ENCODE data around the gene IFITM1. TPM values are rescaled to one million over a fixed set of nuclear protein-coding genes. Genes with fewer than 3 reads are reported as not detected.
"Not testable (repeated sequence)": the region's sequence is repeated elsewhere in the genome, so short reads cannot be mapped to it uniquely, and the experiment has no call there.

IFITM1 gene
- polyA plus RNA-seq, 1 donor: 30.5 TPM

DNA sequence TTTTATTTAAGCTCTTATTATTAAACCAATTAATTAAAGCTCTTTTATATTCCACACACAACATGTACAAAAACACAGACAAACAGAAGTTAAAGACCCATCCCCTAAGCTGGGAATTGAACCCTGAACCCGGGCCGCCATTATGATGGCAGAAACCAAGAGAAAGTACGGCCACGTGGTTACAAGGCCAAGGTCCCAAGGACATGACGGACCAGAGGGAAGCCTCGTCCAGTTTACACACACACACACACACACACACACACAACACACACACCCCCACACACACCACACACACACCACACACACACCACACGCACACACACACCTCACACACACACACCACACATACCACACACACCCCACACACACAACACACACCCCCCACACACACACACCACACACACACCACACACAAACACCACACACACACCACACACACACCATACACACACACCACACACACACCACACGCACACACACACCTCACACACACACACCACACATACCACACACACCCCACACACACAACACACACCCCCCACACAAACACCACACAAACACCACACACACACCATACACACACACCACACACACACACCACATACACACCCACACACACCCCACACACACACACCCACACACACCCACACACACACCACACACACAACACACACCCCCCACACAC is 35.6 kb downstream of the IFITM1 start:
- not testable (repeated sequence) for DNase-seq

DNA sequence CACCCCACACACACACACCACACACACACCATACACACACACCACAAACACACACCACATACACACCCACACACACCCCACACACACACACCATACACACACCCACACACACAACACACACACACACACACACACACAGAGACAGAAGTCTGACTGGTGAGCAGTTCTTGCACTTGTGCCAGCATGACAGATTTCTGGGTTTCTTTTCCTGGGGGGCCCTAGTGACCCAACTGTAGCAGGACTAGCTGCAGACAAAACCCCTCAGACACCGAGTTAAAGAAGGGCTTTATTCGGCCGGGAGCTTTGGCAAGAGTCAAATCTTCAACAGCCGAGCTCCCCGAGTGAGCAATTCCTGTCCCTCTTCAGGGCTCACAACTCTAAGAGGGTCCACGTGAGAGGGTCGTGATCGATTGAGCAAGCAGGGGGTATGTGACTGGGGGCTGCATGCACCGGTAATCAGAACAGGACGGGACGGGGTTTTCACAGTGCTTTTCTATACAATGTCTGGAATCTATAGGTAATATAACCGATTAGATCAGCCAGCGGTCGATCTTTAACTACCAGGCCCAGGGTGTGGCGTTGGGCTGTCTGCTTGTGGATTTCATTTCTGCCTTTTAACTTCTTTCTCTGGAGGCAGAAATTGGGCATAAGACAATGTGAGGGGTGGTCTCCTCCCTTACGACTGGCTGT is 36.3 kb downstream of the IFITM1 start:
- DNase-seq: not testable (repeated sequence)

DNA sequence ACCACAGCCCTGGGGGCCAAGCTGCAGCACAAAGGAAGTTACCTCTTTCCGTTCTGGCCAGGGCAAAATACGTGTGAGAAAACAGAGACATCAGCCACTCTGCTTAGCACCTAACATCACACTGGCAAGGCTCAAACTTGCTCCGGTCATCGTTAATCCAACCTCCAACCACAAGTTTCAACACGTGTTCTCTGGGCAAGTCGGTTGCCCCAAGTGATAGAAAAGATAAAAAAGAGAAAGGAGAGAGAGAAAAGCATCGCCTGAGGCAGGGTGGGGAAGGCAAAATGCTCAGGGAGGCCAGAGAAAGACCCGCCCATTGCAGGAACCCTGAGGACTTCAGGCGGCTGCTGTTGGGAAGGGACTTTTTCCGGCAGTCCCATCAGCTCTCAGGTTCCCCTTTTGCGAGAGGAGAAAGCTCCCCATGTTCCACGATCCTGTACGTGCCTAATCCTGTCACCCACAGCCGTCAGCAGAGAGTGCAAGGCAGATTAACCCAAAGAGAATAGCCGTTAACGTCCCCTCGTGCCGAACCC is 36.9 kb downstream of the IFITM1 start:
- DNase-seq: no peak

DNA sequence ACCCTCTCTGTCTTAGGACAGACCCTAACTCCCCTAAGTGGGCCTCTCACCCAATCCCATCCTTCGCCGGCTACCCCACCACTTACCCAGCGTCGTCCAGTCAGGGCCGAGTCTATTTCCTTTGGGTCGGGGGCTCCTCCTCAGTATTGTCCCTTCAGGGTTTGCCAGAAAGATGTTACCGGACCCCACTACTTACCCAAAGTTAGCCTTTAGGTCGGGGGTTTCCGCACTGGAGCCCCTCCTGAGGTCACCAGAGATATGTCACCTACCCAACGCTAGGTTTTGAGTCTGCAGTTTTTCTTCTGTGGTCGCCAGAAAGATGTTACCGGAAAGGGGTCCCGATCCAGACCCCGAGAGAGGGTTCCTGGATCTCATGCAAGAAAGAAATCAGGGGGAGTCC is 37.6 kb downstream of the IFITM1 start:
- DNase-seq: no peak

DNA sequence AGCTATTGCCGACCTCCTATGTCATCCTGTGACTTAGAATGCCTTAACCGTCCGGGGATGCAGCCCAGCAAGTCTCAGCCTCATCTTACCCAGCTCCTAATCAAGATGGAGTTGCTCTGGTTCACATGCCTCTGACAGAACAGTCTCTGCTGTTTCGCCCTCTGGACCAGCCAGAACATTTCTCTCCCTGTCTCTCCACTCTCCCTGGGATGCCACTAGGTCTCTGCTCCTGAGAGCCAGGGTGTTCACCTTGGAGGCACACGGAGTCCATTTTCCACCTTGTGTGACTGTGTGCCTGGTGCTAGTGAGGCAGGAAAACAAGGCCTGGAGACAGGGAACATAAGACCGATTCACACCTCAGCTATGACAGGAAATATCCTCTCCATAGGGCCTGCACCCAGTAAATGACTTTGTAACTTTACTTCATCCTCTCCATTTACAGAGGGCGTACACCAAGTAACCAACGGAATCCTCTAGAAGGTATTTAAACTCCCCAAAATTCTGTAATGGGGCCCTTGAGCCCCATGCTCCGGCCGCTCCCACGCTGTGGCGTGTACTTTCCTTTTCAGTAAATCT is 38.7 kb downstream of the IFITM1 start:
- no peak for DNase-seq

DNA sequence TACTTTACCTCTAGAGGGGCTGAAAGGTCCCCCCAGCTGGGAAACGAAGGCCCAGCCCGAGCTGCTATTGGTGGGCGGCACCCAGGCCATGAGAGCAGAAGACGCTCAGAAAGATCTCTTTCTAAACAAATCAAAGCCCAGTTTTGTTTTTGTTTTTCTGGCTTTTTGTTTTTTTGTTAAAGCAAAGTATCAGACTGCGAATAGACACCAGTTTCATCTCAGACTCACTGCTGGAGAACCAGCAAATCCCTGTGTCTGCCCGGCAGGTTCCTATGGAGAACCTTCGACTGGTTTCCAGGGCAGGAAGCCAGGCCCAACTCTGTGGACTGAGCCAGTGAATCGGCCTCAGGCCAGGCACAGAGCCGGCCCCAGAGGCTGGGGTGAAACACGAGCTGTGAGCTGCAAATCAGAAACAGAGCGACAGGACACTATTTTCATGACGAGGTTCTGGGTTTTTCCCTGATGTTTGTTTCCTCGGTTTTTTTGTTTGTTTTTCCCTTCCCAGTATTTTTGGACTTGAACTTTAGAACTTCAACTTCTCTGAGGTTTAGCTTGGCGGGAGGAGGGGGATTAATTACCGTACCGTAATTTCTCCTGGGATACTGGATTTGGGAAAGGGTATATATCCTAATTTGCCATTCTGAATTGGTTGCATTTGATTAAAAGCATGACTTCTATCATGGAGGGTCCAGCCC is 39.5 kb downstream of the IFITM1 start:
- peak; percentile 88 for DNase-seq

DNA sequence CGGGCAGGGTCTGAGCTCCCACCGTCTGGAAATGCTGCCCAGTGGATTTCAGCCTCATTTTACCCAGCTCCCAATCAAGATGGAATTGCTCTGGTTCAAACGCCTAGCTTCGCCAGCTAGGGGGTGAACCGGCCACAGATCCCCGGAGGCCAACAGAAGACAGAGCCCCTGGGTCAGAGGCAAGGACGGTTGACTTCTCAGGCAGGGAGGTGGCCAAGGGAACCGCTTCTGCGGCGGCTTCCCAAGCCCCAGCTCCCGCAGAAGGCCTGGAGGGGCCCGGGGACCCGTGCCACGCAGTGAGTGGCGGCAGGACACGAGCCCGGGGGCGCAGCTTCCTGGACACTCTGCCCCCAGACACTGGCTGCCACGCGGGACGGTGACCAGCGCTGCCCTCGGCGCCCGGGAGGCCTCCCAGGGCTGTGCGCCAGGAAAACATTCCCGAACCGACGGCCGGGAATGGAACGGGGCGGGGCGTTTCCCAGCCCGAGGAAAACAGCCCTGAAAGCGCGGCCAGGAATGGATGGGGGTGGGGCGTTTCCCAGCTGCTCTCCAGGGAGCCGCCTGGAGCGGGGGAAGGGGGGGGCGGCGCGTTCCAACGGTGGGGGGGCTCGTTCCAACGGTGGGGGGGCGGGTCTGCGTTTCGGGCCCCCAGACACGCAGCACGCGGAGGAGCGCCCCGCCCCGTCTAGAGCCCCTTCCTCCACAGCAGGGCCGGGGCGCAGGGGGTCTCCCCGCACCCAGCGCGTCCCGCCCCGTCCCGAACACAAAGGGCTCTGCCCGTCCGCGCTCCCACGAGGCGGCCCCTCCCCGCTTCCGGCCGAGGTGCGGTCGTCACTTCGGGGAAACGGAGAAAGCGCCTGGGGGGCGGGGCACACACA is 42.0 kb downstream of the IFITM1 start:
- DNase-seq: peak; percentile 93

DNA sequence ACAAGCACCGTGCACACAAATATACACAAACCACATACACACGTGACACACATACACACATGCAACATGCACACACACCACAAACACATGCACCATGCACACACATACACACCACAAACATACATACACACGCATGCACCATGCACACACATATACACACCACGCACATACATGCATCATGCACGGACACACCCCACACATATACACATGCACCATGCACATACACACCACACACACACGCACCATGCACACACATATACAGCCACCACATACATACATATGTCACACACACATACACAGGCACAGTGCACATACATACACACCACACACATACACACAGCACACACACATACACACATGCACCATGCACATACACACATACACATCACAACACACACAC is 42.8 kb downstream of the IFITM1 start:
- no peak for DNase-seq

DNA sequence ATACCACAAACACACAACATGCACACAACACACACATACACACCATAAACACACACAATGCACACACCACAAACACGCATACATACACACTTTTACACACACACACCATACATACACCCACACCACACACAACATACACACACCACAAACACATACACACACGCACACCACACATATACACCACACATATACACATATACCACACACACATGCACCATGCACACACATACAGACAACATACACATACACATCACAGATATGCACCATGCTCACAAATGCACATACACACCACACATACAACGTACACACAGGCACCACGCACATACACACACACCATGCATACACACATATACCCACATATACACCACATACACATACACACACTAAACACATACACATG is 43.7 kb downstream of the IFITM1 start:
- no peak for DNase-seq

DNA sequence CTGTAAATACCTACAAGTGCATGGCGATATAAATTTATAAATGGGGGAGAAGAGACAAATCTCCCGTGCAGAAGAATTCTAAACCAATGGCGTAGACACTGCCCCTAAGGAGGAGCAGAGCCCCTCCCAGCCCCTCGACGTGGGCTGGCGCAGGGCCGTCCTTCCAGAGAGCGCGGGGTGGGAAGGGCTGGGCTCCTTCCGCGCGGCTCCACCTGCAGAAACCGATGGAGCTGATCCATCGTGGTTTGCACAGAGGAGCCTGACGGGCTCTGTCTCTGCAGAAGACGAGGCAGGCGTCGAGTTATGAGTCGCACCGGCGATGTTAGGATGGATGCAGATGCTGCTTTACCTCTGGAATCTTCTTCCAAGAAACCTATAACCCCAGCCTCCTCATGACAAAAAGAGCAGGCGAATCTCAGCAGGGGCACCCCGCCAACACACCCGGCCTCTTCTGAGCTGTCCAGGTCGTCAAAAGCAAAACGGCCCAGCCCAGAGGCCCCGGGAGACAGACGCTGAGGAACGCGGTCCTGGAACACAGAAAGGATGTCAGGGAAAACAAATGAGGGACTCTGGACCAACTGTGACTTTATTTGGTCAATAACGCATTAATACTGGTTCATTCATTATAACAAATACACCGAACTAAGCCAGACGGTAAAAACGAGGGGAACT is 44.4 kb downstream of the IFITM1 start:
- no peak for DNase-seq

DNA sequence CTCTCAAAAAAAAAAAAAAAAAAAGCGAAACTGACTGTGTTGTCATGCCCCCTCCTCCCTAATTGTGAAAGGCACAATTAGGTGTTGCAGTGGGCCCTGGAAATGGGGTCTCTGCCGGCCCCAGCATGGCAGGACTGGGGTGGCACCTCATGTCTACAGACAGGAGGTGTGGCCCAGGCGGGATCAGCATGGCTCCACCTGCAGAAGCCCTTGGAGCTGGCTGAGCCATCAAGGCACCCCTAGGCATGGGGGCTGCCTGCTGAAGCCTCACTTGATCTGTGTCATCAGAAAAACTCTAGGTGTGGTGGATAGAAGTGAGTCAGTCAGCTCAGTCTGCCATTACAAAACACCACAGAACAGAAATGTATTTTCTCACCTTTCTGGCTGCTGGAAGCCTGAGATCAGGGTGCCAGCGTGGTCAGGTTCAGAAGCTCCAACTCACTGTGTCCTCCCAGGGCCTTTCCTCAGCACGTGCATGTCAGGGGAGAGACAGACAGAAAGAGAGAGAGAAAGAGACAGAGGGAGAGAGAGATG is 45.4 kb downstream of the IFITM1 start:
- no peak for DNase-seq

DNA sequence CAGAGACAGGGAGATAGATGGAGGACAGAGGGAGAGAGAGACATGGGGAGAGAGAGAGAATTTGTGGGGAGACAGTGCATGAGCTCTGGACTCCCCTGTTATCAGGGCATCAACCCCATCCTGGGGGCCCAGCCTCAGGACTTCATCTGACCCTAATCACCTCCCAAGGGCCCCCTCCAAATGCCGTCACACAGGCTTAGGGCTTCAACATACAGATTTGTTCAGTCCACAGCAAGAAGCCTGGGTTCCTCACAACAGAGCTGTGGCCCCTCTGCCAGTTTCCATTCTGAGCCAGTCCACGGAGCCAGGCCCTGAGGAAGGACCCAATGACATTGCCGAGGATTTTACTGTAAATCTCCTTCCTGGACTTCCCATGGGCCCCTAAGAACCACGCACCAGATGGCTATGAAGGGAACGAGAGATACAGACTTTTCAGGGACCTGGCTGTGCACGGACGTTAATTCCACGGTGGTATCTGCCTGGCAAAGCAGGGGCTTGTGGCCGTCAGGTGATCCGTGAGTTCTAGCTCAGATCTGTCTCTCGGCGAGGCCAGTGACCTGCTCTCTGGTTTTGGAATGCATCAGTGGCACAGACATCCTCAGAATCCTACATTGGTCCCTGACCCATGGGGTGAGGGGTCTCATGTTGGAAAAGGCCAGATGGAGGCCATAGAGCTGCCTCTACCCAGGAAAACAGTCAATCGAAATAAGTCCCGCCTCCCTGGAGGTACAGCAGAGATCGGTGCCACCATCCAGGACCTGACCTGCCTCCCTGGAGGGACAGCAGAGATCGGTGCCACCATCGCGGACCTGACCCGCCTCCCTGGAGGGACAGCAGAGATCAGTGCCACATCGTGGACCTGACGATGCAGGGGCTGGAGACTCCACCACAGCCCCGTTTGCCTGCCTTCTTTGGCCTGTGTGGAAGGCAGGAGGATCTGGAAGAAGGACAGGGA is 46.8 kb downstream of the IFITM1 start:
- no peak for DNase-seq

DNA sequence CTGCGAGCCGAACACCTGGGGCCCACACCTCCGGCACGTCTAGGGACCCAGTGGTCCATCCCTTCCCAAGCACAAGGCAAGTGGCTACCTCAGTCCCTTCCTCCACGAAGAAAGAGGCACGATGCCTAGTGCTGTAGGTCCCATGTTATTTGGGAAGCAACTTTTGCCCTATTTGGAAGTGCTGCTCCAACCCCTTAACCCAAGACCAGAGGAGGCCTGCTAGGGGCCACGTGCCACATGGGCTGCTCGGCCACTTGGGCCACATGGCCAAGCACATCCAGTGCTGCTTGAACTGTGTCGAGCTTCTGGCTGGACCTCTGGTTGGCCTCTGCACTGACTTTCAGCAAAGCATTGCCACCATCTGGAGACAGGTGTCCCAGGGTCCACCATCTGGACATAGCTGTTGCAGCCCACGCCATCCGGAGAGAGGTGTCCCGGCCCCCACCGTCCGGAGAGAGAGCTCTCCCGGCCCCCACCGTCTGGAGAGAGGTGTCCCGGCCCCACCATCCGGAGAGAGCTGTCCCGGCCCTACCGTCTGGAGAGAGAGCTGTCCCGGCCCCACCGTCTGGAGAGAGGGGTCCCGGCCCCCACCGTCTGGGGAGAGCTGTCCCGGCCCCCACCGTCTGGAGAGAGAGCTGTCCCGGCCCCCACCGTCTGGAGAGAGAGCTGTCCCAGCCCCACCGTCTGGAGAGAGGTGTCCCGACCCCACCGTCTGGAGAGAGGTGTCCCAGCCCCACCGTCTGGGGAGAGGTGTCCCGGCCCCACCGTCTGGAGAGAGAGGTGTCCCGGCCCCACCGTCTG is 49.0 kb downstream of the IFITM1 start:
- no peak for DNase-seq

DNA sequence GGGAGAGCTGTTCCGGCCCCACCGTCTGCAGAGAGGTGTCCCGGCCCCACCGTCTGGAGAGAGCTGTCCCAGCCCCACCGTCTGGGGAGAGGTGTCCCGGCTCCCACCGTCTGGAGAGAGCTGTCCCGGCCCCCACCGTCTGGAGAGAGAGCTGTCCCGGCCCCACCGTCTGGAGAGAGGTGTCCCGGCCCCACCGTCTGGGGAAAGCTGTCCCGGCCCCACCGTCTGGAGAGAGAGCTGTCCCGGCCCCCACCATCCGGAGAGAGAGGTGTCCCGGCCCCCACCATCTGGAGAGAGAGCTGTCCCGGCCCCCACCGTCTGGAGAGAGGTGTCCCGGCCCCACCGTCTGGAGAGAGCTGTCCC is 49.6 kb downstream of the IFITM1 start:
- DNase-seq: not testable (repeated sequence)

DNA sequence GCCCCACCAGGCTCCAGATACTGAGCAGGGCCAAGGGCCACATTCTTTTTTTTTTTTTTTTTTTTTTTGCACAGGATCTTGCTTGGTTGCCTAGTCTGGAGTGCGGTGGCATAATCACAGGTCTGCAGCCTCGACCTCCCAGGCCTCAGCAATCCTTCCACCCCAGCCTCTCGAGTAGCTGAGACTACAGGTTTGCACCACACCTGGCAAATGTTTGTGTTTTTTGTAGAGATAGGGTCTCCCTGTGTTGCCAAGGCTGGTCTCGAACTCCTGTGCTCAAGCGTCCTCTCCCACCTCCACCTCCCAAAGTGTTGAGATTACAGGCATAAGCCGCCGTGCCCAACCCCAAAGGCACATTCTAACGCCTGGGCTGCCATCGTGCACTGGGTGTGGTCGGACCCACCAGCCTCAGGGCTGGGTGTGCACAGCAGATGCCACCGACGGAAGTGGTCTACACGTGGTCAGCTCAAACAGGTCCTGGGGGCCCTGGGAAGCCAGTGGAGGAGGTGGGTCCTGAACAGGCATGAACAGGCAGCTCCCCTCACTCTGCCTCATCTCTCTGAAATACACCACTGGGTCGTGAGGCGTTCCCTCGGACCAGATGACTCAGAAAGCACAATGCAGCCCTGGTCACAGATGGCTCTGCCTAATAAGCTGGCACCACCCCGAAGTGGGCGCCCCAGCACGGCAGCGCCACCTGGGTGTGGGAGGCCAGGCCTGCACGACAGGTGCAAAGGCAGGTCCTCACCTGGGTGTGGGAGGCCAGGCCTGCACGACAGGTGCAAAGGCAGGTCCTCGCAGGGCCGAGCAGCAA is 50.3 kb downstream of the IFITM1 start:
- no peak for DNase-seq
